HG03460 (cell line): Measurements from ENCODE around the gene RRAGC.
"Not testable (repeated sequence)": the region's sequence is repeated elsewhere in the genome, so short reads cannot be mapped to it uniquely, and the experiment has no call there.

Experiments used
- ATAC-seq: cut with Tn5 transposase; IDR thresholded peaks from one replicate; pipeline ENCODE4 v1.9.1; 2021; ENCODE audit not compliant: unreplicated experiment

RRAGC gene

GRCh38 chr1:38817267-38818174, 42.1 kb downstream of the RRAGC start:
- no peak for ATAC-seq

- peak; percentile 88 for ATAC-seq
Measured at GRCh38 chr1:38815903-38816627, 43.5 kb downstream of the RRAGC start.

DNA sequence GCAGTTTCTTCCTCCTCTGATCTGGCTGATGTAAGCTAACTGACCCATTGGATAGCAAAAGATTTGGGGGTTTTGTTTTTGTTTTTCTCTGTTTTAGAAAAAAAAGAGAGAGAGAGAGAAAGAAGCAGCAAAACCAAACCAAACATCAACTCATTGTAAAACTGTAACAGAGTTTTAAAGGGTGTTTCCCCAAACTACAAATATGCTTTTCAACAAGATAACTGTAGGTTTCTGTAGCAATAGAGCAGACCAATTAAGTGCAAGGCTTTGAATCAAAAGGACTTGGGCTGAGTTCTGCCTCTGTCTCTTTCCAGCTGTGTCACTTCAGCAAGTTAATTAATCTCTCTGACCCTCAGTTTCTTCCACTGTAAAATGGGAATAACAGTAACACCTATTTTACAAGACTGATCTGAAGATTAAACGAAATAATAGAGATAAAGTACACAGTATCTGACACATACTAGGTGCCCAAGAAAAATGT, 44.5 kb downstream of the RRAGC start:
- no peak for ATAC-seq

- no peak for ATAC-seq
Measured at GRCh38 chr1:38814444-38814983, 45.1 kb downstream of the RRAGC start.

GRCh38 chr1:38812981-38813380, 46.6 kb downstream of the RRAGC start:
- ATAC-seq, result no peak

DNA sequence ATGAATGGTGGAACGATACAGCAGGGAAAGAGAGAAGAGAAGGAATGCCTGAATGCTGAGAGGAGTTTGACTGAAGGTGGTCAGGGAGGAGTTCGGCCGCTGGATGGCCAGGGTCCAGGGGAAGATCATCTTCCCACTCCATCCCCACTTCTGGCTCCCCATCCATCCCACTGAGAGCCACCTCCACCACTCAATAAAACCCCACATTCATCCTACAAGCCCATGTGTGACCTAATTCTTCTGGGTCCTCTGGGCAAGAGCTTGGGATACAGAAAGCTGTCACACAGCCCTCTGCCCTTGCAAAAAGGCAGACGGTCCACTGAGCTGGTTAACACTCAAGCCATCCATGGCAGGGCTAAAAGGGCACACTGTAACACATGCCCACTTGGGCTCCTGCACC, 48.1 kb downstream of the RRAGC start:
- ATAC-seq, result not testable (repeated sequence)

DNA sequence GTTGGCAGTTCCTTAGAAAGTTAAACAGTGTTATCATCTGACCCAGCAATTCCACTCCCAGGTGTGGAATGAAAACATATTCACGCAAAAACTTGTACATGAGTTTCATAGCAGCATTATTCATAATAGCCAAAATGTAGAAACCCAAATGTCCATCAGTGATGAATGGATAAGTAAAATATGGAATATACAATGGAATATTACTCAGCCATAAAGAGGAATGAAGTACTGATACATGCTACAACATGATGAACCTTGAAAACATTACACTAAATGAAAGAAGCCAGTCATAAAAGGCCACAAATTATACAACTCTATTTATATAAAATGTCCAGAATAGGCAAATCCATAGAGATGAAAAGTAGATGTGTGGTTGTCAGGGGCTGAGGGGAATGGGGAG, 53.5 kb downstream of the RRAGC start:
- ATAC-seq, result no peak

GRCh38 chr1:38805036-38805435, 54.5 kb downstream of the RRAGC start:
- no peak for ATAC-seq

DNA sequence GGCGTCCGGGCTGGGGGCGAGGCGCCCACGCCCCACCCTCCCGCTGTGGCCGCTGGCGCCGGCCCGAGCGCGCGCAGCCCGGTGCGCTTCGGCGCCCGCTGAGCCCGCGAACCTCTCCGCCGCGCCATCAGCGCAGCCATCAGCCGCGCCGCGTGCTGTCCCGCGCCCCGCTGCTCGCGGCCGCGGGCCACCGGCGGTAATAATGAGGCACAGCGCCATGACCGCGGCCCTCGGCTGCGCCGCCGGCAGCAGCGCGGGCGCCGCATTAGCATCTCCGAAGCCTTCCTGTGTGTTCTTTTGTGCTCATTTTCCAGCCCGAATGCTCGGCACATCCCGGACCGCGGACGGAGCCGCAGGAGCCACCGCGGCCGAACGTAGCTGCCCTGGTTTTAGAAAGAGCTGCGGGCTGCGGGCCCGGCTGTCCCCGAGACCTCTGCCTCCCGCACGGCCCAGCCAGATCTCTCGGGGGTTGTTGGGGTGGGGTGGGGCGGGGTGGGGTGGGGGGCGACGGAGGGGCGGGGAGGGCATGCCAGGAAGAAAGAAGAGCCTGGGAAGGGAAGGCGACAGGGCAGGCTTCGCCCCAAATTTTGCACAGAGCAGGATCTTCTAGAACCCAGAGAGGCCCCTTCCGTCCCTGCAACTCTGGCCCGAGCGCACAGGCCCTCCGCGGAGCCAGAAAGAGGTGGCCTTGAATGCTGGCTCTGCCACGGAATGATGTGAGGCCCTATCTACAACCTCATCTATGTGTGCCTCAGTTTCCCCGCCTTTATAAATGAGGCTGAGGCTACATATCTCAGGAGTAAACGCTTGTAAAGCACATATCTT, 55.3 kb downstream of the RRAGC start:
- no peak for ATAC-seq

GRCh38 chr1:38803647-38804046, 55.9 kb downstream of the RRAGC start:
- ATAC-seq, result no peak

DNA sequence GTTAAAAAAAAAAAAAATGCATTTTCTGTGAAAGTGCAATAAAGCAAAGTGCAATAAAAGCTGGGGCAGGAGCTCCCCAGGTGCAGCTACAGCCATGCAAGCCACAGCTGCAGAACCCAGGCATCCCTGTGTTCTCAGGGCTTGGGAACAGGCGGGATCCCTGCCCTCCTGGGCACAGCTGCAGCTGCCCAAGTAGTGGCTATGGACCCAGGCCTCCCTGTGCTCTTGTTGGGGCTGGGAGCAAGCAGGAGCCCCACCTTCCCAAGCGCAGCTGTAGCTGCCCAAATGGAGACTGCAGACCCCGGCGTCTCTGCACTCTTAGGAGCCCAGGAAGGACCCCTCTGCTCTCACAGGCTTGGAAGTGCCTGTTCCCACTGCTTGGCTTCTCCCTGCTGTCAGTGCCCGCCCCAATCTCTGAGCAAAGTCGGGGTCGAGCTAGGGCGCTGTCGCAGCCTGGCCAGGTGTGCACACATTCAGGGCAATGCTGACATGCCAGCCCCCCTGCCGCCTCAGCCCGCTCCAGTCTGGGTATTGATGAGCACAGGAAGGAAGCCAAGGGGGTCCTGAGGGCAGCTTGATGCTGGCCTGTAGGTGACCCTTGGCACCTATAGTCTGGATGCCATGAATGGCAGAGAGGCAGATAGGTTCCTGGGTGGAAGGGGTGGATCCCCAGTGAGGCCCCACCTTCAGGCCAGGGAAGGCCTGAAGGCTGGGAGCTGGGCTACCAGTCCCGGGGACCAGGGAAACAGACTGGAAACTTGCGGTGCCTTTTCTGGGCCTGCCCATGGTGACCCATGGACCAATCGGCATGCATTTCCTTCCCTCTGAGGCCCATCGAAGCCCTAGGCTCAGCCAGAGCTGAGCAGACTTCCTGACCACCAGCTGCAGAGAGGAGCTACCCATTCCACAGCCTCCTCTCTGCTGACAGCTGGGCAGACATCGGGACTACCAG, 58.6 kb downstream of the RRAGC start:
- no peak for ATAC-seq

DNA sequence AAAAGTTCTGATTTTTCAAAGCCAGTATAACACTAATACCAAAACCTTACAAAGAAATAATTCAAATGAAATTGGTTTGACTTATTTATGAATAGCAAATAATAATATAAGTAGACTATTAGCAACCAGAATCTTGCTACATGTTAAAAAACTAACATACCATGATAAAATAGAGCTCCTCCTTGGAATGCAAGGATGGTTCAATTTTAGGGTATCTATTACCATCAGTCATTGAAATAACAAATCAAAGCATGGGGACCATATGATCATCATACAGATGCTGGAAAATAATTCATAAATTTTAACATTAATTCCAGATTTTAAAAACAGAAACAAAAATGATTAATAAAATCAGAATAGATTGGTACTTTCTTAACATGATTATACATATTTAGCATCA, 66.3 kb downstream of the RRAGC start:
- ATAC-seq, result no peak

GRCh38 chr1:38791892-38792291, 67.7 kb downstream of the RRAGC start:
- ATAC-seq, result no peak

GRCh38 chr1:38791164-38791515, 68.4 kb downstream of the RRAGC start:
- ATAC-seq, result no peak

DNA sequence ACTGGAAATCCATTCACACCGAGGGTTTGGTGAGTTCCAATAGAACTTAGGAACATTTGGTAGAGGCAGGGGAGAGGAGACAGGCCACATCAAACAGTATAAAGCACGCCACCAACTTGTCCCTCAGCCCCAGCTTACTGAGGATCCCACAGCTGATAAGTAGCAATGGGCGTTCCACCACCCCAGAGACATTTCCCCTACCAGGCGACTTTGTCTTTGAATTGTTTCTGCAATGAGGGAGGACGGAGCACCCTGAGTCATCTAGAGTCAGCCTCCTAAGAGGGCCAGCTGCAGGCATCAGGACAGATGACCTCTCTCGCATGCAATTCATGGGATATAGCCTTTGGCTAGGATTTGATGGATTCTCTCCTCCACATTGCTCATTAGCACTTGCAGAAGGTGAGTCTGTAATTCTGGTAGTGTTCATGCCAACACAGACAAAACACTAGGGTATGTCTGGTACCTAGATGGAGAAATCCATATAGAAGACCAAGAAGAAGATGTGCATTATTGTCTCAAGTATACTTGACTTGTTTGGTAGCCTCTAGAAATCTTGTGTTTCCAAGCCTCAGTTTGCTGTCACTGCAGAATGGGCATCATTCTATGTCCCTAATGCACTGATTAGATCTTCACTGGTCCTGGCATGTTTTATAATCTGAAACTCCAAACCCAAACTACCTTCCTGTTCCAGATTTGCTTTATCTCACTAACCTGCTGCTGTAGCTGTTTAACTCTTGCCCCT, 69.0 kb downstream of the RRAGC start:
- no peak for ATAC-seq

DNA sequence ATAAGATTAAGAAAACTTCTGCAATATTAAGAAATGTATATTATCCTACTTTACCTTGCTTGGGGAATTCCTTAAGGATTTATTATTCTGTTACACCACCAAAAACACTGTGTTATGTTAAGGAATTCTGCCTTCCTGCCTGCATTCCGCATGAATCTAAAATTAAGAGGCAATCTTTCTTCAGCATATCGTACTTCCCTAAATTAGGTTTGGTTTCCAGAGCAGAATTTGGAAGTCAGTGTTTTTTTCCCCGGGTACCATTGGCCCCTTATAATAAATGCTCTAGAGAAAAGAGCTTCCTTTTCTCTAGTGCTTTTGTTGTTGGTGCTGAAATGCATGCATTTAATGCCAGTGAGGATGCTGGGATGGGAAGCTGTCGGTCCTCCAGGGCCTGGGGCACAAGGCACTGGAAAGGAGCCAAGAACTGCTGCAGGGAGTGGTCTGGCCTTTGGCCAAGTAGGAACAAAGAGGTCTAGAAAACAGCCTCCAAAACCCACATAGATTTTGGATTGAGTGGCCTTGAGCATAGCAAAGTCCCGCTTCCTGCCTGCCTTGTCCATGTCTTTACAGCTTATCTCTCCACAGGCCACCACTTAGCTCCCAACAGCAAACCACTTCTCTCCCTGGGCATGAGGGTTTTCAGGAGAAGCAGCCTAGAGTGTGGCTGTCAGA, 69.9 kb downstream of the RRAGC start:
- ATAC-seq, result no peak

DNA sequence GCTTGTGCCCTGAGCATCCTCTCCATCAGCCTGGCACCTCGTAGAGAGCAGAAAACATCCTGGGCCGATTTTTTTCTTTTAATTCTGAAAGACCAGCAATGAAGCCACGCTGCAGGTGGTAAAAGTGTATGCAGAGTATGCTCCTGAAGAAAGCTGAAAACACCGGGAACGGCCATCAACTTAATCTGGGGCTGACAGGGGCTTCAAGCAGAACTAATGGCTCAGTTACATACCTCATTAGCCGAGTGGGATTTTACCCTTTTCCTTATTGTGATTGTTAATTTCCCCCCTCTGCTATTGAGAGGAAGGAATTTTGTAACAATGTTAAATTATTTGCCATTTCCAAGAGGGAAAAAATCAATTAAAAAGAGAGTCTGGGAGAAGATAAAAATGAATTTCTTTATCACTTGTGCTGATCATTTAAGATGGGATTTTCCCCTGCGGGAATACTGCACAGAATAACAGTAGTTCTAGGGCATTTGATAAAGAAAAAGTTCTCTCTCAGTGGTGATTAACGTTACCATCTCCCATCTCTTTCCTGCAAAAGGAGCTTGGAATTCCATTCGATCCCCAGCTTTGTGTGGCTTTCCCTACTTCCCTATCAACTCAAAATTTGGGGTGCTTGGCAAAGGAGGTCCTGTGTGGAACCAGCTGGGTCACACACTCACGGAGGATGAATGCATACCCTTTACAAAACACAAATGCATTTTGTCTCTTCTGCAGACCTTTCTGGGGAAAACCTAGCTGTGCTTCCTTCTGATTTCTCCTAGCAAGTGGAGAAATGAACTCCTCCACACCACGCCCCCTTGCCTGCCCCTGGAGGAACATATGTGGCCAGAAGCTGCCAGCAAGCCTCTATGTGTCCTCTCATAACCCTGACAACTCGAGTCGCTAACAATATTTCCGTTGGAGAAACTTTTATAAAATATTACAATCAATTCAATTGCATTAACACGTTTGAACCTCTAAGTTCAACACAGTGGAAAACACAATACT, 70.9 kb downstream of the RRAGC start:
- ATAC-seq, result no peak
